KMS-11 (cell line): ENCODE measurements around the gene TYW5.
A peak's percentile ranks its signal among the peaks of the same experiment; 100 is the strongest.

Source experiments
- H2AFZ ChIP-seq: fragments of 200-600 bp; sonication (generic); 2 replicates; pipeline ENCODE4 v1.6.1; 2016; ENCODE audit warnings: antibody characterized with exemption, mixed run types, low read depth
- H3K27ac ChIP-seq: fragments of 200-600 bp; sonication (generic); 2 replicates; pipeline ENCODE4 v1.6.1; 2016; ENCODE audit warnings: mild to moderate bottlenecking, mixed run types
- H3K27me3 ChIP-seq: fragments of 200-600 bp; sonication (generic); 2 replicates; pipeline ENCODE4 v1.6.1; 2017; ENCODE audit warnings: mild to moderate bottlenecking, low read depth, mixed run types, moderate library complexity; ENCODE audit not compliant: insufficient read depth
- H3K36me3 ChIP-seq: fragments of 200-600 bp; sonication (generic); 2 replicates; pipeline ENCODE4 v1.6.1; 2017; ENCODE audit warnings: mild to moderate bottlenecking, mixed run types; ENCODE audit not compliant: insufficient read depth
- H3K4me1 ChIP-seq: fragments of 200-600 bp; sonication (generic); 2 replicates; pipeline ENCODE4 v1.6.1; 2016; ENCODE audit warnings: mild to moderate bottlenecking, low read depth, mixed run types; ENCODE audit not compliant: poor library complexity, severe bottlenecking
- H3K4me2 ChIP-seq: fragments of 200-600 bp; sonication (generic); 2 replicates; pipeline ENCODE4 v1.7.0; 2016; ENCODE audit warnings: mild to moderate bottlenecking, mixed run types
- H3K4me3 ChIP-seq: fragments of 200-600 bp; sonication (generic); IDR thresholded peaks from 2 replicates; pipeline ENCODE4 v1.6.1; 2017; ENCODE audit warnings: low read depth, low read length, mixed read lengths; ENCODE audit not compliant: insufficient read depth
- H3K79me2 ChIP-seq: fragments of 200-600 bp; sonication (generic); 2 replicates; pipeline ENCODE4 v1.6.1; 2016; ENCODE audit warnings: low read depth, mixed run types; ENCODE audit not compliant: insufficient read depth
- H3K9ac ChIP-seq: fragments of 200-600 bp; sonication (generic); 2 replicates; pipeline ENCODE4 v1.6.1; 2016; ENCODE audit warnings: mild to moderate bottlenecking, mixed run types
- H4K20me1 ChIP-seq: fragments of 200-600 bp; sonication (generic); 2 replicates; pipeline ENCODE4 v1.6.1; 2016; ENCODE audit warnings: mild to moderate bottlenecking, mixed run types; ENCODE audit not compliant: insufficient read depth
- CTCF ChIP-seq: fragments of 200-600 bp; sonication (generic); conservative IDR thresholded peaks from 2 replicates; pipeline ENCODE4 v1.6.1; 2017; ENCODE audit warnings: low read depth, mild to moderate bottlenecking, antibody characterized with exemption, low read length, moderate library complexity, mixed read lengths

Gene TYW5

DNA sequence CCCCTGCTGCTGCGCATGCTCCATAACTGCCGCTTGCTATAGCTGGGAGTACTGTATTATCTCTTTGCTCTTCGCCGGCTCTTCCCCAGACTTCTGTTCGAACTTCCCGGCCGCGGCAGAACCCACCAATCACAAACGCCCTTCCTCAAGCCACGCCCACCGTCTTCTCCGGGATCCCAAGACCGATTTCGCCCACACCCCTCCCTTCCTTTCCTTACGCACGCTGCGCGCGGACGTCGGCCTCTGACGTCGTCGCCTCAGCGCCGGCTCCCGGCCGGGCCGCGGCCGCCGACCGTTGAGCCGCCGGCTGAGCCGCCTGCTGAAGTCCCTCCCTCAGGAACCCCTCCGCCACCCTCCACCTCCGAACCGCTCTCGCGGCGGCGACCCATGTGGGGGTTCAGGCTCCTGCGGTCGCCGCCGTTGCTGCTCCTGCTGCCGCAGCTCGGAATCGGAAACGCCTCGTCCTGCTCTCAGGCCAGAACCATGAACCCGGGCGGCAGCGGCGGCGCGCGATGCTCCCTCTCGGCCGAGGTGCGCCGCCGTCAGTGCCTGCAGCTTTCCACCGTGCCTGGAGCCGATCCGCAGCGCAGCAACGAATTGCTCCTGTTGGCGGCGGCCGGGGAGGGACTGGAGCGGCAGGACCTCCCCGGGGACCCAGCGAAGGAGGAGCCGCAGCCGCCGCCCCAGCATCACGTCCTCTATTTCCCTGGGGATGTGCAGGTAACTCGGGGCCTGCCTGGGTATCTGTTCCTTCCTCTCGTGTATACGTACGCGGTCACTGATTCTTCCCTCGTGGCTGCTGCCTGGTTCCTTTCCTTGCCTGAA, 44.0 kb downstream of the TYW5 start, which contains the start of gene C2orf69:
Gene C2orf69, plus strand, starts transcription at position 242 of the 825 bp plus-strand sequence. Its CDS starts 146 bp downstream, at position 388.
- Histone ChIP-seq H4K20me1 (no peaks in the 10 kb centered on the region), H3K27ac (peak within 1 kb of the TSS; percentile 92)

GRCh38 chr2:199910338-199911051, 44.8 kb downstream of the TYW5 start:
- H2AFZ ChIP-seq, result peak overlapping the region; percentile 76
- H3K4me1 ChIP-seq, result peaks cover 26% of the 10 kb centered on the region
- no peaks in the 10 kb centered on the region for H3K36me3 ChIP-seq
- H3K4me2 ChIP-seq, result peak overlapping the region; percentile 79; the same call in 1 of the 2 replicates
- peak overlapping the region; percentile 91; the same call in 1 of the 2 replicates for H3K9ac ChIP-seq
- no peaks in the 10 kb centered on the region for H4K20me1 ChIP-seq
- H3K27ac ChIP-seq, result peak overlapping the region; percentile 92
- no peaks in the 10 kb centered on the region for H3K27me3 ChIP-seq
- peaks cover 35% of the 10 kb centered on the region for H3K79me2 ChIP-seq
- no peak for TF ChIP-seq CTCF
- H3K4me3 ChIP-seq, result no peak overlapping the region

More for the DNA sequence above, 44.0 kb downstream of the TYW5 start, which contains the start of gene C2orf69:
- Histone ChIP-seq H3K79me2 (peaks cover 43% of the 10 kb centered on the region), H3K4me1 (peaks cover 26% of the 10 kb centered on the region), H3K9ac (peak within 1 kb of the TSS; percentile 91), H3K27me3 (no peaks in the 10 kb centered on the region), H3K4me3 (no peak within 1 kb of the TSS), H3K36me3 (no peaks in the 10 kb centered on the region), H2AFZ (peak within 1 kb of the TSS; percentile 76), H3K4me2 (peak within 1 kb of the TSS; percentile 79)
- TF ChIP-seq CTCF, result no peak

DNA sequence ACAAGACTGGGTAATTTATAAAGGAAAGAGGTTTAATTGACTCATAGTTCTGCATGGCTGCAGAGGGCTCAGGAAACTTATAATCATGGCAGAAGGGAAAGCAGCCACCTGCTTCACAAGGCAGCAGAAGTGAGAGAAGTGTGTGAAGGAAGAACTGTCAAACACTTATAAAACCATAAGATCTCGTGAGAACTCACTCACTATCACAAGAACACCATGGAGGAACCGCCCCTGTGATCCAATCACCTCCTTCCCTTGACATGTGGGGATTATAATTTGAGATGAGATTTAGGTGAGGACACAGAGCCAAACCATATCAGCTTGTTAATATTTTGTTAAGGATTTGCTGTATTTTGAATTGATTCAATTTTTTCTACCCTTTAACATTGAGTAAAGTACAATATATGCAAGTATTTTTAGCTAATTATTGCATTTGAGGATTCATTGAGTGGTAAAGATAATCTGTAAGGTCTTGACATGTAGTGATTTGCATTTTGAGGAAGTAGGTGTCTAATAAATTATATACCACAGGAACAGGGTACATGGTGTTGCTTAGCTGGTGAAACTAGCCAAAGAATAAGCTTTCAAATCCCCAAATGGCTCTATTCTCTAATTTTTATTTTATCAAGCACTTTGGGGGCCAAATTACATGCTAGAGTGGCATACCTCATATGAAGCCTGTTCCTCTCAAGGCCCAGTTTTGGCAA, 48.1 kb downstream of the TYW5 start:
- no peak for TF ChIP-seq CTCF
- Histone ChIP-seq H3K27ac (no peak overlapping the region), H3K4me3 (no peak overlapping the region), H3K9ac (no peak overlapping the region), H4K20me1 (no peaks in the 10 kb centered on the region), H3K79me2 (peaks cover 7% of the 10 kb centered on the region; the same call in 1 of the 2 replicates), H3K36me3 (no peaks in the 10 kb centered on the region), H3K4me1 (peaks cover 8% of the 10 kb centered on the region), H2AFZ (no peak overlapping the region), H3K4me2 (no peak overlapping the region), H3K27me3 (no peaks in the 10 kb centered on the region)

DNA sequence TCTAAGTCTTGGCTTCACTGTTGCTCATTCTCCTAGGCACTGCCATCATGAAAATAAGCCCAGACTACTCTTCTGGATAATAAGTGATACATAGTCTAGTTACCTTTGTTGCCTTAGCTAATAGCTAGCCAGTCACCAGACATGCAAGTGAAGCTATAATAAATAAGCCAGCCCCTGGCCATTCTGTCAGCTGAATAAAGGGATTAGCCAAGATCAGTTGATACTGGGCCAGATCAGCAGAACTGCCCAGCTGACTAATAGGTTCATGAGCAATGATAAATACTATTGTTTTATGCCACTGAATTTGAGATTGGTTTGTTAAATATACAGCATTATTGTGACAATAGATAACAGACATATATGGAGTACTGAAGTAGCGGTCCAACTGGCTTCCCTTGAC, 52.2 kb downstream of the TYW5 start:
- no peak overlapping the region for H3K4me2 ChIP-seq
- no peaks in the 10 kb centered on the region for H3K36me3 ChIP-seq
- no peak for TF ChIP-seq CTCF
- H3K9ac ChIP-seq, result no peak overlapping the region
- no peaks in the 10 kb centered on the region for H3K4me1 ChIP-seq
- no peaks in the 10 kb centered on the region for H3K27me3 ChIP-seq
- H2AFZ ChIP-seq, result no peak overlapping the region
- no peak overlapping the region for H3K4me3 ChIP-seq
- H4K20me1 ChIP-seq, result no peaks in the 10 kb centered on the region
- no peak overlapping the region for H3K27ac ChIP-seq
- no peaks in the 10 kb centered on the region for H3K79me2 ChIP-seq
